H1 (cell line): ENCODE results near the gene TCERG1L. TPM values are rescaled to one million over a fixed set of nuclear protein-coding genes. Genes with fewer than 3 reads are reported as not detected.

Source experiments
- ATF2 ChIP-seq: IDR thresholded peaks from 2 replicates; pipeline ENCODE4 v1.6.1; 2012; ENCODE audit warnings: low read length, inconsistent platforms
- ATF3 ChIP-seq: IDR thresholded peaks from 2 replicates; pipeline ENCODE4 v1.6.1; 2011; ENCODE audit warnings: low read depth, mild to moderate bottlenecking, low read length; ENCODE audit not compliant: insufficient read depth
- FOSL1 ChIP-seq: IDR thresholded peaks from 2 replicates; pipeline ENCODE4 v1.6.1; 2011; ENCODE audit warnings: mild to moderate bottlenecking, low read depth, low read length, moderate library complexity; ENCODE audit not compliant: insufficient read depth
- JUN ChIP-seq: IDR thresholded peaks from 2 replicates; pipeline ENCODE4 v1.6.1; 2011; ENCODE audit warnings: low read depth, mild to moderate bottlenecking, improper control_type of control experiment, low read length
- SRF ChIP-seq: IDR thresholded peaks from 2 replicates; pipeline ENCODE4 v1.6.1; 2011; ENCODE audit warnings: mild to moderate bottlenecking, low read depth, low read length, moderate library complexity
- polyA plus RNA-seq, 7 experiments: library from polyadenylated mRNA; depleted of rRNA in 3 of 7; stranded (reverse) in 5 of 7; unstranded in 2 of 7; fragments of >200 nt in 5 of 7; fragments of 200-250 nt in 2 of 7; gene quantifications; 1 replicate in 5 of 7; 2 replicates in 1 of 7; 4 replicates in 1 of 7; pipeline versions ENCODE4 v1.2.1 to v1.2.3, GENCODE V29; 2011 to 2013; ENCODE audit warnings: missing spikeins in 2 of 7, mixed read lengths in 2 of 7
- total RNA-seq: library from RNA; stranded (reverse); fragmentation: NEBNext Ultra II Directional; extraction: Animal tissue kit (Norgen Biotek cat#: 25700); gene quantifications from 2 replicates; pipeline ENCODE4 v1.2.1, GENCODE V29; 2021

TCERG1L gene
- total and polyA plus RNA-seq, 2 of the 8 experiments (the other 6 are each of a cell fraction or from before 2014, with no cell fraction given), result 3.9 to 6.9 TPM

- no peak for TF ChIP-seq ATF2
- no peak for TF ChIP-seq JUN
- TF ChIP-seq SRF, result no peak
- TF ChIP-seq ATF3, result no peak
- TF ChIP-seq FOSL1, result no peak
Observed at GRCh38 chr10:131102676-131103075, 208.8 kb downstream of the TCERG1L start (continued).
